Peyer's patch (tissue), 4 donors: ENCODE measurements around the gene ZNF354C.

Experiments used
- CTCF ChIP-seq, 6 experiments: fragments of 450-650 bp in 4 of 6; fragments of 200-600 bp in 2 of 6; sonication (generic) in 1 of 6; IDR thresholded peaks; one replicate each; pipeline ENCODE4 v1.5.1; 2017 to 2019; ENCODE audit warnings: antibody characterized with exemption in 6 of 6, mild to moderate bottlenecking in 3 of 6, moderate library complexity in 1 of 6
- POLR2A ChIP-seq, 2 donors: fragments of 450-650 bp; IDR thresholded peaks; one replicate each; pipeline ENCODE4 v1.5.1; 2017; ENCODE audit warnings: antibody characterized with exemption in 2 of 2, mild to moderate bottlenecking in 2 of 2, moderate library complexity in 2 of 2

GRCh38 chr5:179118756-179119414 is 58.7 kb downstream of the ZNF354C start:
- TF ChIP-seq POLR2A (IDR thresholded peaks at IDR 0.05) (no peak), CTCF (IDR thresholded peaks at IDR 0.05) (no peak)
